Activated B cell treated with CpG ODN at 0.5 μM for 24 hours (primary cell): ENCODE measurements around the gene ANKS1A. TPM values are rescaled to one million over a fixed set of nuclear protein-coding genes. Genes with fewer than 3 reads are reported as not detected.

Experiments used
- ATAC-seq: fragments of 200-7000 bp; cut with Tn5 transposase; one replicate; pipeline ENCODE4 v1.10.0; 2021; ENCODE audit warnings: low read depth, mild to moderate bottlenecking, moderate library complexity
- CTCF ChIA-PET: fragments of 350-600 bp; sonication (Branson Sonifier 250); formaldehyde crosslinking; loops from one replicate; lab custom pipeline; 2021; ENCODE audit warnings: antibody characterized with exemption; lab: Charles Lee
- POLR2A ChIA-PET: fragments of 350-600 bp; sonication (Branson Sonifier 250); formaldehyde crosslinking; loops from one replicate; lab custom pipeline; 2021; ENCODE audit warnings: antibody characterized with exemption; lab: Charles Lee
- DNase-seq: peaks from one replicate; pipeline ENCODE4 v3.0.0; 2022
- H3K27ac Mint-ChIP-seq: one replicate; pipeline ENCODE4 v1.8.0; 2020; ENCODE audit warnings: mixed read lengths
- H3K27me3 Mint-ChIP-seq: one replicate; pipeline ENCODE4 v1.8.0; 2021; ENCODE audit warnings: mixed read lengths
- H3K36me3 Mint-ChIP-seq: one replicate; pipeline ENCODE4 v1.8.0; 2021; ENCODE audit warnings: low read depth, mixed read lengths
- H3K4me1 Mint-ChIP-seq: one replicate; pipeline ENCODE4 v1.8.0; 2021; ENCODE audit warnings: mixed read lengths
- H3K4me3 Mint-ChIP-seq: one replicate; pipeline ENCODE4 v1.8.0; 2020; ENCODE audit warnings: mild to moderate bottlenecking, mixed read lengths
- H3K9me3 Mint-ChIP-seq: one replicate; pipeline ENCODE4 v1.8.0; 2020; ENCODE audit warnings: mixed read lengths
- intact Hi-C: fragments of 100-400 bp; cut with micrococcal nuclease; formaldehyde crosslinking; loops from one replicate; pipeline ENCODE4 v1.15.1; 2024
- total RNA-seq: library from RNA; stranded (reverse); gene quantifications from 2 replicates; pipeline ENCODE4 v1.2.3, GENCODE V29; 2022
- TF ChIP-seq, protein P1 (sequence below): fragments of 200-600 bp; IDR thresholded peaks from one replicate; pipeline ENCODE4 v1.8.0; 2022; ENCODE audit warnings: antibody characterized with exemption, mild to moderate bottlenecking

Gene ANKS1A
- total RNA-seq, 1 donor from 2014 or later = 12.6 TPM

DNA sequence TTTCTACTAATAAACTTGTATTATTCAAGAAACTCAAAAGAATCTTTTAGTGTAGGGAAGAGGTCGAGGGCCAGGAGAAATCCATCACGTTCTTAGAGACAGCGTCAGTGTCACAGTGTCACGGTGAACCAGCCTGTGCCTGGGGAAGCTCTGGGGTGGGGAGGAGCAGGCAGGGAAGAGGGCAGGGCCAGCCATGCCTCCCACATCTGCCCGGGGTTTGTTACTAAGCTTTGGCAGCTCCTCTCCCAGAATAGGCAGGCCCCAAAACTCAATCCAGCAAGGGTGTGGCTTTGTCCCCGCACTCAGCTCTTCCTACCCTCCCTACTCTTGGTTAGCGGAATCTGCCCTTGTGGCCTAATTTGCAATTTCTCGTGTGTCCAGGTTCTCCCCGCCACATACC is 179.2 kb downstream of the ANKS1A start:
- ATAC-seq = no peak
- no peak for DNase-seq
- CTCF ChIA-PET = no interaction called here
- Mint-ChIP-seq H3K27me3 (no peaks in the 10 kb centered on the region), H3K36me3 (peaks cover 31% of the 10 kb centered on the region), H3K4me3 (no peak overlapping the region), H3K4me1 (no peaks in the 10 kb centered on the region), H3K9me3 (no peaks in the 10 kb centered on the region), H3K27ac (no peak overlapping the region)
- TF ChIP-seq, protein P1, sequence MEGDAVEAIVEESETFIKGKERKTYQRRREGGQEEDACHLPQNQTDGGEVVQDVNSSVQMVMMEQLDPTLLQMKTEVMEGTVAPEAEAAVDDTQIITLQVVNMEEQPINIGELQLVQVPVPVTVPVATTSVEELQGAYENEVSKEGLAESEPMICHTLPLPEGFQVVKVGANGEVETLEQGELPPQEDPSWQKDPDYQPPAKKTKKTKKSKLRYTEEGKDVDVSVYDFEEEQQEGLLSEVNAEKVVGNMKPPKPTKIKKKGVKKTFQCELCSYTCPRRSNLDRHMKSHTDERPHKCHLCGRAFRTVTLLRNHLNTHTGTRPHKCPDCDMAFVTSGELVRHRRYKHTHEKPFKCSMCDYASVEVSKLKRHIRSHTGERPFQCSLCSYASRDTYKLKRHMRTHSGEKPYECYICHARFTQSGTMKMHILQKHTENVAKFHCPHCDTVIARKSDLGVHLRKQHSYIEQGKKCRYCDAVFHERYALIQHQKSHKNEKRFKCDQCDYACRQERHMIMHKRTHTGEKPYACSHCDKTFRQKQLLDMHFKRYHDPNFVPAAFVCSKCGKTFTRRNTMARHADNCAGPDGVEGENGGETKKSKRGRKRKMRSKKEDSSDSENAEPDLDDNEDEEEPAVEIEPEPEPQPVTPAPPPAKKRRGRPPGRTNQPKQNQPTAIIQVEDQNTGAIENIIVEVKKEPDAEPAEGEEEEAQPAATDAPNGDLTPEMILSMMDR = no peak
- POLR2A ChIA-PET = no interaction called here
- intact Hi-C loops = no loop called here

DNA sequence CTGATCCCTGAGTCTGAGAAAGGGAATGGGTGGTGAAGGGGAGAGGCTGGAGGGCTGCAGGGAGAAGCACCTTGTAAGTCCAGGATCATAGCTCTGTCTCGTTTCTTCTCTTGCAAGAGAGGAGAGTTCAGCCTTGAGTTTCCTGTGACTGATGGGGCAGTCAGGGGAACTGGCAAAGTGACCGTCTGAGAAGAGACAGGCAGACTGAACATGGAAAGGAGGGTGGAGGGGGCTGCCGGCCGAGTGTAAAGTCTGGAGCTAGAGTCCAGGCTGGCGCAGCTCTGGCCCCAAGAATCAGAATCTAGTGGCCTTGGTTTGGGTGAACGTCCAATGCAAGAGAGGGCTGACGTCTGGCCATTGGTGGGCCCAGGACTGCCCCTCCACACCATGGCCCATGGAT is 179.6 kb downstream of the ANKS1A start:
- POLR2A ChIA-PET = no interaction called here
- no peak overlapping the region for H3K4me3 Mint-ChIP-seq
- no peaks in the 10 kb centered on the region for H3K4me1 Mint-ChIP-seq
- H3K9me3 Mint-ChIP-seq = no peaks in the 10 kb centered on the region
- H3K27ac Mint-ChIP-seq = no peak overlapping the region
- peaks cover 29% of the 10 kb centered on the region for H3K36me3 Mint-ChIP-seq
- ATAC-seq (no peak), DNase-seq (no peak)
- CTCF ChIA-PET = no interaction called here
- intact Hi-C loops = no loop called here
- no peaks in the 10 kb centered on the region for H3K27me3 Mint-ChIP-seq
- TF ChIP-seq, protein P1 = no peak

DNA sequence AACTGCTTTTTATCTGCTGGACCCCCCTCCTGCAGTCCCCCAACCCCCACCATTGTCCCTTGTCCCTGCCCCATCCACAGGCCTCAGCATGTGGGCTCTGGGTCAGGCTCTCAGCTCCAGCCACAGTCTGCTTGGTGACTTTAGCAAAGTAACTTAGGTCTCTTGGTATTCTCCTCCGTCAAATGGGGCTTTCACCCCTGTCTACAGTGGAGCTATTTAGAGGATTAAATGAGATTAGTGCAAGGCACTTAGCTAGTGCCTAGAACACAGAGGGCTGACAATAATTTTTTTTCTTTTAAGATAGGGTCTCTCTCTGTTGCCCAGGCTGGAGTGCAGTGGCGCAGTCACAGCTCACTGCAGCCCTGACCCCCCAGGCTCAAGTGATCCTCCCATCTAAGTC is 180.2 kb downstream of the ANKS1A start:
- intact Hi-C loops = no loop called here
- CTCF ChIA-PET = no interaction called here
- no peak overlapping the region for H3K4me3 Mint-ChIP-seq
- H3K36me3 Mint-ChIP-seq = peaks cover 31% of the 10 kb centered on the region
- no peaks in the 10 kb centered on the region for H3K9me3 Mint-ChIP-seq
- ATAC-seq (no peak), DNase-seq (no peak)
- POLR2A ChIA-PET = interaction anchor here (0.7 kb wide), 1 partner anchor 542 kb away, joined by 6 read pairs; no protein-coding TSS in a partner anchor
- H3K27ac Mint-ChIP-seq = no peak overlapping the region
- no peaks in the 10 kb centered on the region for H3K27me3 Mint-ChIP-seq
- H3K4me1 Mint-ChIP-seq = no peaks in the 10 kb centered on the region
- TF ChIP-seq, protein P1 = no peak

DNA sequence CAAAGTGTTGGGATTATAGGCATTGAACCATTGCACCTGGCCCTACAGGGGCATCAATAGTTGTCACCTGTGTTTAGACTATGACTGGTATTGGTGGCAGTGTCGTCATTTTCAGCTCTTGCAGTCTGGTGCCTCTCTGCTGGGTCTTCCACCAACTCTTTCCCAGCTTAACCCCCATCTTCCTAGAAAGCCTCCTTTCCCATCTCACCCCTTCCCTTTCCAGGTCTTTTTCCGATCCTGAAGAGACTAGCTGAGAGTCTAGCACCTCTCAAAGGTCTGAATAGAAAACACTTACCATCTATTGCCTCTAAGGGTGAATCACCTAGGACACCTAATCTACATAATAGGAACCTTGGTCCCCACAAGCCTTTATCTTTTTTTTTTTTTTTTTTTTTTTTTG is 181.1 kb downstream of the ANKS1A start:
- CTCF ChIA-PET = no interaction called here
- Mint-ChIP-seq H3K27ac (no peak overlapping the region), H3K4me3 (no peak overlapping the region), H3K27me3 (no peaks in the 10 kb centered on the region), H3K4me1 (no peaks in the 10 kb centered on the region), H3K9me3 (no peaks in the 10 kb centered on the region), H3K36me3 (peaks cover 33% of the 10 kb centered on the region)
- DNase-seq (no peak), ATAC-seq (no peak)
- POLR2A ChIA-PET = interaction anchor here (0.7 kb wide), 1 partner anchor 543 kb away, joined by 6 read pairs; no protein-coding TSS in a partner anchor
- intact Hi-C loops = no loop called here
- TF ChIP-seq, protein P1 = no peak

DNA sequence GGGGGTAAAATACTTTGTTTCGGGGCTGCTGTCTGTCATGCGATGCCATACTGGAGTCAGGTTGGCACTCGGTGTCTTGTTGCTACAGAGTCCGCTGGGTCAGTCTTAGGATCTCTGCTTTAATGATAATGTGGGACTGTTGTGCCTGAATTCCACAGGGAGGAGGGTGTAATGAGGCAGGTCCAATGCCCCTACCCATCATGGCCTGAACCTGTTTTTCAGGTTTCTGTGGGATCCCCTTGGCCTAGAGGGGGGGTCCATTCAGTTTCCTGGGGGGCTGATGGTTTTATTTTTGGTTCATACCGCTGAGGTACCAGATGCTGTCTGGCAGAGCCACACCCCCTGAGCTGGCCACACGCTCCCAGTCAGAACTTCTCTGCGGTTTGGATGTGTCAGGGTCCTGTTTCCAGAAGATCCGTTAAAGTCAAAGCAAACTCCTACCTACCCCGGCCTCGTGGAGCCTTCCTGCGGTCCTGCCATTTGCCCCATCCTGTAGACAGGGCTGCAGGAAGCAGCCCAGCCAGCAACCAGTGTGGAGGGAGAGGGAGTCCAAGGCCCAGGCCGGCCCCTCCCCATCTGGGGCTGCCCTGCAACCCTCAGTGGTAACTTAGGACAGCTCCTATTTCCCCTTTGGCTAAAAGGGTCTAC is 182.4 kb downstream of the ANKS1A start:
- intact Hi-C loops = no loop called here
- DNase-seq (no peak), ATAC-seq (no peak)
- POLR2A ChIA-PET = no interaction called here
- Mint-ChIP-seq H3K27me3 (no peaks in the 10 kb centered on the region), H3K27ac (no peak overlapping the region), H3K4me3 (no peak overlapping the region), H3K36me3 (peaks cover 23% of the 10 kb centered on the region), H3K9me3 (no peaks in the 10 kb centered on the region), H3K4me1 (no peaks in the 10 kb centered on the region)
- TF ChIP-seq, protein P1 = no peak
- CTCF ChIA-PET = no interaction called here
